Inferior parietal cortex (tissue), 1 donor: ENCODE results near the gene EEF1AKMT1.
"Not testable (repeated sequence)": the region's sequence is repeated elsewhere in the genome, so short reads cannot be mapped to it uniquely, and the experiment has no call there.

Experiments used
- DNase-seq: peaks from one replicate; pipeline ENCODE4 v3.0.0-alpha.2; 2016; ENCODE audit errors: extremely low spot score

The EEF1AKMT1 gene

GRCh38 chr13:20778311-20778710 lies 4.5 kb upstream of the EEF1AKMT1 start:
- no peak for DNase-seq

- DNase-seq, result no peak
Measured at GRCh38 chr13:20776751-20777150, 3.0 kb upstream of the EEF1AKMT1 start.

DNA sequence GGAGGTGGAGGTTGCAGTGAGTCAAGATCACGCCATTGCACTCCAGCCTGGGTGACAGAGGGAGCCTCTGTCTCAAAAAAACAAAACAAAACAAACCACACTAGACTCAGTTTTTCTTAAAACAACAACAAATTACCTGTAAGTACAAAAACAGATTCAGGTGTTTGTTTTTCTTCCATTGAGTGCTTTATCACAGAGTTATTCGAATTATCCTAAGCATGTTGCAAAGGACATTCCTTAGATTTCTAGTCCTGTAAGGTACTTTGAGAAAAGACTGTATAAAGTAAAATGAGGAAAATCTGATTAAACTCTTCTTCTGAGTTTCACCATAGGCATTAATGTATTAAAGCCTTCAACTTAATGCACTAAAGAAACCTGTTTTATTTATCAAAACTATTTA lies 2.2 kb upstream of the EEF1AKMT1 start:
- no peak for DNase-seq

- no peak for DNase-seq
Measured at GRCh38 chr13:20774746-20775145, 985 bp upstream of the EEF1AKMT1 start.

DNA sequence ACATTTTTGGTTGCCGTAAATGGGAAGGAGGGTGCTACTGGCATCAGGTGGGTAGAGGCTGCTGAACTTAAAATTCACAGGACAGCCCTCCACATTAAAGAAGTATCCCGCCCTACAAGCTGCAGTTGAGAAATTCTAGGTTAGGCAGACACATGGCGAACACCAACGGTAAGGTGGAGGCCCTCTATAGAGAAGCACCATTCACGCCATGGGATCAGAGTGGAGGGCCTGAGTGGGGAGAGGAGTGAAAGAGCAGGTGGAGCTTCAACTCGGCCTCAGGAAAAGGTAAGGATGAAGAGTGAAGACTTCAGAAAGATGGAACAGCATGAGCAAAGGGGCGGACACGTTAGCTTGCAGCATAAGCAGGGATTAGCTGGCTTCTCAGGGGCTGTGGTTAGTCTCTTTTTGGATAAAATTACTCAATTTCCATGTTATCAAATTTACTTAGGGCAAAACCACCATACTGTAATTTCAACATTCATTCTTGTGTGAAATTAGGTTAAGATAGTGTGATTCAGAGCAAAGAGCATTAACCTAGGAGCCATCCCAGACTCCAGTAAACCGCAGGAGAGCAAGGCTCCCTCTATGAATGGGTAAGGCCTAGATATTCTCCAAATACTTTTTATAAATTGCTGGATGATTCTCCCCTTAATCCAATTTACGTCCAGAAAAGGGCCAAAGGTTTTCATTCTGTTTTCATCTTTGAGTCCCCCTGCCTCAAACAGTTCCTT lies 1.2 kb downstream of the EEF1AKMT1 start:
- no peak for DNase-seq

GRCh38 chr13:20769834-20770233 lies 3.9 kb downstream of the EEF1AKMT1 start:
- no peak for DNase-seq

DNA sequence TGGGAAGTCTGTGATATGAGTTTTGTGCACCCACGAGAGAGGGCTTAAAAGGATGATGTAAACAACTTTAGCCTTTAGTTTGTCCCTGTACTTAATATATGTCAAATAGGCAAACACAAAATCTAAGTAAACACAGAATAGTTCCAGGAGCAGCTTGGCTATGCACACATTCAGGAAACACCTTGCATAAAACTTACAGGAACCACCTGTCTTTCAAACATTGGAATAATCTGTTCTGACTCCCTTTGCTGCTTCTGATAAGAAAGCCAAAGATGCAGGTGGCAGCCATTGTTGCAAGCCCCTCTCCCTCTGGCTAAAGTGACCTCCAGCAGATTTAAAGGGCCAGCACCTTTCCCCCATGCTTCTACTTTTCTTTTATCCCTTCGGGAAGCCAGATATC lies 4.7 kb downstream of the EEF1AKMT1 start:
- DNase-seq, result no peak

GRCh38 chr13:20767309-20767943 lies 6.3 kb downstream of the EEF1AKMT1 start:
- no peak for DNase-seq

DNA sequence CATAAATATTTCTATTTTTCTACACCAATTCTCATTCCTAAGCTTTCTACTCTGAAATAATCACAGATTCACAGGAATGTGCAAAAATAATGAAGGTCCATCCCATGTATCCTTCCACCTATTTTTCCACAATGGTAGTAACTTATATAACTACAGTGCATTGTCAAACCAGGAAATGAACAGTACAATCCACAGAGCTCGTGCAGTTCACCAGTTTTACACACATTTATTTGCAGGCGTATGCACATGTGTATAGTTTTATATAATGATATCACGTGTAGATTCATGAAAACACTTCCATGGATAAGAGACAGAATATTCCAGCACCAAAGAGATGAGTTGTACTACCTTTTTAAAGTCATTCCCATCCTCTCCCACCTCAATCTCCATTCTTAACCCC lies 12.9 kb downstream of the EEF1AKMT1 start:
- no peak for DNase-seq

GRCh38 chr13:20754009-20754408 lies 19.8 kb downstream of the EEF1AKMT1 start:
- no peak for DNase-seq

- DNase-seq, result no peak
Measured at GRCh38 chr13:20749377-20749776, 24.4 kb downstream of the EEF1AKMT1 start.

- DNase-seq, result not testable (repeated sequence)
Measured at GRCh38 chr13:20743830-20744404, 29.8 kb downstream of the EEF1AKMT1 start.

- DNase-seq, result no peak
Measured at GRCh38 chr13:20740021-20740420, 33.7 kb downstream of the EEF1AKMT1 start.

- DNase-seq, result no peak
Measured at GRCh38 chr13:20738616-20739015, 35.1 kb downstream of the EEF1AKMT1 start.

DNA sequence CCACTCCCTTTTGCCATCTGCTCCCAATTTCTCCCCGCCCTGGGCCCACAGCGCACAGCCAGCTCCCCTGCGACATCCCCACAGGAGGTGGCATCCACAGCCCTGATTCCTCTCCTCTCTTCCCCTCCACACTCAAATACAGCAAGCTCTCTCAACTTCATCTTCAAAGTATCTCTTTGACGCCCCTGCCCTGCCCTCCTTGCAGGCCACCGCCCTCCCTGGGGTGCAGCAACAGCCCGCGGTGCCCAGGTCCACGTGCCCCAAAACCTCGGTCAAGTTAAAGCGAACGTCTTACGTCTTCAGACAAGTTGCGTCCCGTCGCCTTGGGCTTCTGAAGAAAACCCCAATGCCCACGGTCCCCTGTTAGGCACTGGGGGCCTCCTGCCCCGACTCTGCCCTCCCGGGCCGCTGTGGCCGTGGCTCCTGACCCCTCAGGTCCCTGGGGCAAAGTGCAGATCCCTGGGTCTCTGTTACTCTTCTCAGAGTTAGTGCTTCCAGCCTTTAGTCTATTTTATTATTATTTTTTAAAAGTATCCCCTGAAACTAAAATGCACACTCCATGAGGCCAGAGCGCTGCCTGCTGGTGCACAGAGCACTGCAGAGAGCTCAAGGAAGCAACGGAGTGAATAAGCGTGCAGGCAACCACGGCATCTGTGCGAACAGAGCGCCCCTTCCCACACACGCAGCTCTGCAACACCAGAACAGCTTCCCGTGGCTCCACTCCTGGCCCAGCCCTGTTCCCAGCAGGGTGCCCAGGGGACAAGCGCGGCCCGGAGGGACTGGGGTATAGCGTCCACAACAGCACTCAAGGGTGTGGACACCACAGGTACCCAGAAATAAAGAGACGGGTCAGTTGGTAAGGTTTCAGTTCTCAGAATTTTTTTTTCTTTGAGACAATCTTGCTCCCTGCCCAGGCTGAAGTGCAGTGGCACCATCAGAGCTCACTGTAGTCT lies 43.9 kb downstream of the EEF1AKMT1 start:
- DNase-seq, result no peak

DNA sequence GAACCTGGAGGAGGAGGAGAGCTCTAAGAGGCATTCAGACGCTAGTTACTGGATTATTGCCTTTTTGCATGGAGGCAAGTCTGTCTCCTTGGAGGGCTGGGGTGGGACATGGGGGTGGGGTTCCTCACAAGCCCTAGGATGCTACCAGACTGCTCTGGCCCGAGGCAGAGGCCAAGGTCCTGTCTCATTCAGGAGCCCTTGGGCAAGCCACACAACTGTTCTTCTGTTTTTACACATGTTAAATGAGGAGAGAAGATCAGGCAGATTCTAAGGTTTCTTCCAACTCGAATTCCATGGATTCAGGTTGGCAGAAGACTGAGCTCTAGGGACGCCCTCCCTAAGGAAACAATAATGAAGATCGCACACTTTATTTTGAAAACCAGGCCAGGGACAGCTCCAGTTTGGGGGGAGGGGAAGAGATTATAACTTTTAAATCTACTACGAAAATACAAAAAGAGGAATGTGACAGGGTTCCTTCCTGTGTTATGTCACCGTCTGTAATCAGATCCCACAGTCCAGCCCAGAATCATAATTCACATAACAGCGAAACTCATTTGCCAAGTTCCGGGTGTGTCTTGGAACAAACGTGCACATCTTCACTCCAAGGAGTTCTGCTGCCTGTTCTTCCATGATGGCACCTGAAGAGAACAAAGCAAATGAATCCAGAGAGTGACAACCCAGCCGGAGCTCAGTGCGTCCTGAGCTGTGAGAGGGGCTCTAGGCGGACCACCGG lies 45.0 kb downstream of the EEF1AKMT1 start:
- no peak for DNase-seq

GRCh38 chr13:20727856-20728255 lies 45.9 kb downstream of the EEF1AKMT1 start:
- DNase-seq, result no peak

- no peak for DNase-seq
Measured at GRCh38 chr13:20721454-20722357, 52.1 kb downstream of the EEF1AKMT1 start.

- DNase-seq, result no peak
Measured at GRCh38 chr13:20721058-20721453, 52.7 kb downstream of the EEF1AKMT1 start.

DNA sequence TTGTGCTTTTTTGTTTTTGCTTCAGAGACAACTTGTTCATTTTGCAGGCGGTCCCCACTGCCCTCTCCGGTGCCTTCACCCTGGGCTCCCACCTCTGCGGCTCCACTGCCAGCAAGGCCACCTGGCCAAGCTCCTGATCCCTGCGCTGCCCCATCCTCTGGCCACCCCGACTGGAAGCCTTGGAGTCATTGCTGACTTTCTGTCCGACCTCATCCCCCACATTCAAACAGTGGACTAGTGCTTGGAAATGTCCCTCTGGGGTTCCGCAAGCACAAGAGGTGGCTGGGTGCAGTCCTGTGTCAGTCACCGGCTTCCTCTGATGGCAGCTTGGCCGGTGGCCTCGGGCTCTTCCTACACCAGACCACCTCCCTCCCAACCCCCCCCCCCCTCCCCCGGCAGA lies 53.3 kb downstream of the EEF1AKMT1 start:
- DNase-seq, result no peak
